SU-DHL-6 (cell line): ENCODE measurements around the gene BCORL1.

Experiments
- H2AFZ ChIP-seq: fragments of 200-600 bp; sonication (generic); 2 replicates; pipeline ENCODE4 v1.6.1; 2014; ENCODE audit warnings: low read depth, mild to moderate bottlenecking, moderate library complexity, mixed read lengths, antibody characterized with exemption, low read length; ENCODE audit not compliant: severe bottlenecking
- H3F3A ChIP-seq: fragments of 200-600 bp; shearing (Covaris generic); 2 replicates; pipeline ENCODE4 v1.6.0; 2016; ENCODE audit warnings: antibody characterized with exemption, mild to moderate bottlenecking; ENCODE audit not compliant: insufficient read depth
- H3K27ac ChIP-seq: fragments of 200-600 bp; sonication (generic); 2 replicates; pipeline ENCODE4 v1.5.1; 2016; ENCODE audit warnings: low read depth, mild to moderate bottlenecking, low read length, moderate library complexity, mixed read lengths
- H3K27me3 ChIP-seq: fragments of 200-600 bp; sonication (generic), shearing (Covaris generic); 2 replicates; pipeline ENCODE4 v1.6.0; 2014; ENCODE audit warnings: mild to moderate bottlenecking, low read length
- H3K36me3 ChIP-seq: fragments of 200-600 bp; sonication (generic); 2 replicates; pipeline ENCODE4 v1.6.1; 2014; ENCODE audit warnings: mild to moderate bottlenecking, low read length, mixed read lengths
- H3K4me2 ChIP-seq: fragments of 300-600, 200-600 bp; shearing (Covaris generic), sonication (generic); 2 replicates; pipeline ENCODE4 v1.6.0; 2014; ENCODE audit warnings: low read length, low read depth, mild to moderate bottlenecking; ENCODE audit not compliant: poor library complexity, severe bottlenecking
- H3K4me3 ChIP-seq: fragments of 200-600 bp; sonication (generic); 2 replicates; pipeline ENCODE4 v1.5.1; 2014; ENCODE audit warnings: antibody characterized with exemption, low read length, mild to moderate bottlenecking, mixed read lengths; ENCODE audit not compliant: insufficient read depth, poor library complexity, severe bottlenecking
- H3K79me2 ChIP-seq: fragments of 200-600 bp; sonication (generic); 2 replicates; pipeline ENCODE4 v1.6.1; 2014; ENCODE audit warnings: mild to moderate bottlenecking, low read length, moderate library complexity; ENCODE audit not compliant: insufficient read depth
- H3K9ac ChIP-seq: fragments of 200-600 bp; sonication (generic); 2 replicates; pipeline ENCODE4 v1.7.0; 2014; ENCODE audit warnings: mild to moderate bottlenecking, low read length
- H3K9me2 ChIP-seq: fragments of 200-600 bp; sonication (generic); replicated peaks from 2 replicates; pipeline ENCODE4 v1.6.1; 2014; ENCODE audit warnings: low read length; ENCODE audit not compliant: insufficient read depth
- H3K9me3 ChIP-seq: fragments of 200-600 bp; sonication (generic); 2 replicates; pipeline ENCODE4 v1.6.1; 2014; ENCODE audit warnings: low read length, mixed read lengths; ENCODE audit not compliant: insufficient read depth
- H4K20me1 ChIP-seq: fragments of 200-600 bp; sonication (generic); 2 replicates; pipeline ENCODE4 v1.6.1; 2014; ENCODE audit warnings: low read depth, mild to moderate bottlenecking, antibody characterized with exemption, low read length, moderate library complexity, mixed read lengths
- CTCF ChIP-seq: fragments of 200-600 bp; sonication (generic); IDR thresholded peaks from one replicate; pipeline ENCODE4 v1.5.1; 2017; ENCODE audit warnings: antibody characterized with exemption, mild to moderate bottlenecking, low read length, moderate library complexity; ENCODE audit not compliant: insufficient read depth, poor library complexity, severe bottlenecking
- EZH2phosphoT487 ChIP-seq: fragments of 200-600 bp; sonication (generic), shearing (Covaris generic); conservative IDR thresholded peaks from 2 replicates; pipeline ENCODE4 v1.6.1; 2018; ENCODE audit warnings: mild to moderate bottlenecking, antibody characterized with exemption, low read length, moderate library complexity, mixed read lengths

The BCORL1 gene

GRCh38 chrX:130083107-130083490 is 100.7 kb downstream of the BCORL1 start:
- H3K4me2 ChIP-seq, result peak overlapping the region; percentile 58
- no peak overlapping the region for H2AFZ ChIP-seq
- no peaks in the 10 kb centered on the region for H3K27me3 ChIP-seq
- no peaks in the 10 kb centered on the region for H3K9me3 ChIP-seq
- no peaks in the 10 kb centered on the region for H4K20me1 ChIP-seq
- TF ChIP-seq CTCF, result no peak
- no peak for TF ChIP-seq EZH2phosphoT487
- H3K9ac ChIP-seq, result peak overlapping the region; percentile 37; the same call in 1 of the 2 replicates
- peaks cover 15% of the 10 kb centered on the region; the same call in 1 of the 2 replicates for H3K79me2 ChIP-seq
- H3F3A ChIP-seq, result peaks cover 43% of the 10 kb centered on the region
- no peaks in the 10 kb centered on the region for H3K36me3 ChIP-seq
- no peak overlapping the region for H3K4me3 ChIP-seq
- peak overlapping the region; percentile 97 for H3K27ac ChIP-seq
- no peaks in the 10 kb centered on the region for H3K9me2 ChIP-seq

GRCh38 chrX:130083656-130084382 is 101.4 kb downstream of the BCORL1 start:
- peak overlapping the region; percentile 58 for H3K4me2 ChIP-seq
- H3K36me3 ChIP-seq, result no peaks in the 10 kb centered on the region
- H3K27me3 ChIP-seq, result no peaks in the 10 kb centered on the region
- H3K9ac ChIP-seq, result peak overlapping the region; percentile 47
- no peaks in the 10 kb centered on the region for H3K9me3 ChIP-seq
- H3K4me3 ChIP-seq, result peak overlapping the region; percentile 33
- H3K27ac ChIP-seq, result peak overlapping the region; percentile 97
- H3F3A ChIP-seq, result peaks cover 43% of the 10 kb centered on the region
- TF ChIP-seq EZH2phosphoT487 (no peak), CTCF (no peak)
- no peaks in the 10 kb centered on the region for H3K9me2 ChIP-seq
- H2AFZ ChIP-seq, result no peak overlapping the region
- no peaks in the 10 kb centered on the region for H4K20me1 ChIP-seq
- H3K79me2 ChIP-seq, result peaks cover 21% of the 10 kb centered on the region

GRCh38 chrX:130084631-130085237 is 102.3 kb downstream of the BCORL1 start:
- H3K4me3 ChIP-seq, result peak overlapping the region; percentile 33
- H3K27me3 ChIP-seq, result no peaks in the 10 kb centered on the region
- H3K9me2 ChIP-seq, result no peaks in the 10 kb centered on the region
- peaks cover 25% of the 10 kb centered on the region for H3K79me2 ChIP-seq
- peaks cover 43% of the 10 kb centered on the region for H3F3A ChIP-seq
- TF ChIP-seq EZH2phosphoT487 (no peak), CTCF (no peak)
- no peaks in the 10 kb centered on the region for H3K9me3 ChIP-seq
- no peak overlapping the region for H2AFZ ChIP-seq
- H3K4me2 ChIP-seq, result peak overlapping the region; percentile 58
- no peaks in the 10 kb centered on the region for H4K20me1 ChIP-seq
- peak overlapping the region; percentile 47 for H3K9ac ChIP-seq
- H3K27ac ChIP-seq, result peak overlapping the region; percentile 97
- H3K36me3 ChIP-seq, result no peaks in the 10 kb centered on the region
